GM18526 (cell line): ENCODE data around the gene SLC38A3.

Experiments
- POLR2A ChIP-seq: IDR thresholded peaks from 3 replicates; pipeline ENCODE4 v1.6.1; 2011; ENCODE audit not compliant: insufficient read length; ENCODE audit errors: extremely low read depth

SLC38A3 gene

GRCh38 chr3:50259432-50260026, 54.5 kb downstream of the SLC38A3 start:
- TF ChIP-seq POLR2A, result no peak

GRCh38 chr3:50260027-50260941, 55.2 kb downstream of the SLC38A3 start:
- TF ChIP-seq POLR2A, result peak; percentile 20

- TF ChIP-seq POLR2A, result no peak
Observed at GRCh38 chr3:50260942-50261441, 55.9 kb downstream of the SLC38A3 start.

- TF ChIP-seq POLR2A, result no peak
Observed at GRCh38 chr3:50261505-50261904, 56.4 kb downstream of the SLC38A3 start.

- TF ChIP-seq POLR2A, result no peak
Observed at GRCh38 chr3:50262778-50263177, 57.7 kb downstream of the SLC38A3 start.

GRCh38 chr3:50263478-50264382, 58.7 kb downstream of the SLC38A3 start:
- TF ChIP-seq POLR2A, result no peak

- TF ChIP-seq POLR2A, result no peak
Observed at GRCh38 chr3:50264383-50264963, 59.4 kb downstream of the SLC38A3 start.

- TF ChIP-seq POLR2A, result no peak
Observed at GRCh38 chr3:50264964-50265485, 60.0 kb downstream of the SLC38A3 start.

GRCh38 chr3:50265571-50265970, 60.5 kb downstream of the SLC38A3 start:
- no peak for TF ChIP-seq POLR2A

- TF ChIP-seq POLR2A, result no peak
Observed at GRCh38 chr3:50266017-50266416, 60.9 kb downstream of the SLC38A3 start.

- no peak for TF ChIP-seq POLR2A
Observed at GRCh38 chr3:50266836-50267235, 61.8 kb downstream of the SLC38A3 start.

- TF ChIP-seq POLR2A, result no peak
Observed at GRCh38 chr3:50267280-50267913, 62.3 kb downstream of the SLC38A3 start.

GRCh38 chr3:50268276-50268675, 63.2 kb downstream of the SLC38A3 start:
- no peak for TF ChIP-seq POLR2A

- TF ChIP-seq POLR2A, result no peak
Observed at GRCh38 chr3:50268703-50269451, 63.8 kb downstream of the SLC38A3 start, which contains the start of gene SEMA3B. TSS of gene SEMA3B (plus strand) at chr3:50269147. CDS start at chr3:50269241, 94 bp downstream.

- TF ChIP-seq POLR2A, result no peak
Observed at GRCh38 chr3:50269460-50269859, 64.4 kb downstream of the SLC38A3 start.
